GM21423 (cell line): Measurements from ENCODE around the gene BRD9.

Experiments used
- ATAC-seq: cut with Tn5 transposase; IDR thresholded peaks from one replicate; pipeline ENCODE4 v1.9.1; 2021; ENCODE audit warnings: mild to moderate bottlenecking, moderate library complexity; ENCODE audit not compliant: unreplicated experiment

BRD9 gene

GRCh38 chr5:819078-819477, 73.5 kb downstream of the BRD9 start:
- no peak for ATAC-seq

DNA sequence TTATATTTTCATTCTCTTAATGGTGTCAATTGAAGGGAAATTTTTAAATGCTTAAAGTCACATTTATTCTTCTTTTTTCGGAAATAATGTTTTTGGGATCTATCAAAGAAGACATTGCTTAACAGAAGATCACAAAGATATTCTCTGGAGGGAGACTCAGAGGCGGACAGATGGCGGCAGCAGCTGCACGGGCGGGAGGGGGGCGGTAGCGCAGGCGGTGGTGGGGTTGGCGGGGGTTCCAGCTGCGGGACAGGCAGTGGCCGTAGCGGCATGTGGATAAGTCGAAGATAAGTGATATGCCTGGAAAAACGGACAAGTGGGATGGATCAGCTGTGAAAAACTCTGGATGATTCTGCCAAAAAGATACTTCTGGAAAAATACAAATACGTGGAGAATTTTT, 76.4 kb downstream of the BRD9 start:
- ATAC-seq: no peak

GRCh38 chr5:815449-815848, 77.2 kb downstream of the BRD9 start:
- ATAC-seq: no peak
